Activated T-cell treated with anti-CD3 and anti-CD28 coated beads, Interleukin-2, amount 50 U/mL, for 1 hour (primary cell): ENCODE results near the gene FAM184A.
A peak's percentile ranks its signal among the peaks of the same experiment; 100 is the strongest.
"Not testable (repeated sequence)": the region's sequence is repeated elsewhere in the genome, so short reads cannot be mapped to it uniquely, and the experiment has no call there.

ENCODE experiments used
- DNase-seq: peaks from one replicate; pipeline ENCODE4 v3.0.0-alpha.2; 2020

FAM184A gene

GRCh38 chr6:119097815-119098361, 19.4 kb upstream of the FAM184A start:
- DNase-seq = not testable (repeated sequence)

GRCh38 chr6:119096721-119097565, 18.5 kb upstream of the FAM184A start:
- no peak for DNase-seq

- no peak for DNase-seq
Observed at GRCh38 chr6:119090256-119090655, 11.8 kb upstream of the FAM184A start.

GRCh38 chr6:119084784-119085183, 6.3 kb upstream of the FAM184A start:
- no peak for DNase-seq

GRCh38 chr6:119083007-119083406, 4.5 kb upstream of the FAM184A start:
- DNase-seq = no peak

- no peak for DNase-seq
Observed at GRCh38 chr6:119079283-119079809, 882 bp upstream of the FAM184A start.

GRCh38 chr6:119077643-119078375, 655 bp downstream of the FAM184A start:
- DNase-seq = peak; percentile 68

- DNase-seq = no peak
Observed at GRCh38 chr6:119077391-119077642, 1.1 kb downstream of the FAM184A start.

GRCh38 chr6:119076576-119077390, 1.7 kb downstream of the FAM184A start:
- no peak for DNase-seq

- DNase-seq = no peak
Observed at GRCh38 chr6:119076173-119076572, 2.3 kb downstream of the FAM184A start.

GRCh38 chr6:119075200-119075981, 3.1 kb downstream of the FAM184A start:
- no peak for DNase-seq

- no peak for DNase-seq
Observed at GRCh38 chr6:119073307-119074051, 5.0 kb downstream of the FAM184A start.

- DNase-seq = no peak
Observed at GRCh38 chr6:119071576-119071975, 6.9 kb downstream of the FAM184A start.

GRCh38 chr6:119067091-119067490, 11.4 kb downstream of the FAM184A start:
- no peak for DNase-seq

GRCh38 chr6:119066517-119066916, 11.9 kb downstream of the FAM184A start:
- no peak for DNase-seq

- DNase-seq = no peak
Observed at GRCh38 chr6:119065955-119066354, 12.5 kb downstream of the FAM184A start.

- DNase-seq = no peak
Observed at GRCh38 chr6:119065382-119065781, 13.1 kb downstream of the FAM184A start.

- no peak for DNase-seq
Observed at GRCh38 chr6:119063491-119063890, 15.0 kb downstream of the FAM184A start.

GRCh38 chr6:119061215-119061614, 17.2 kb downstream of the FAM184A start:
- no peak for DNase-seq

- DNase-seq = no peak
Observed at GRCh38 chr6:119060255-119060907, 18.1 kb downstream of the FAM184A start.

GRCh38 chr6:119055069-119055468, 23.4 kb downstream of the FAM184A start:
- no peak for DNase-seq
